Adrenal gland (tissue), 5 donors: ENCODE data around the gene ZDHHC17.
"Not testable (repeated sequence)": the region's sequence is repeated elsewhere in the genome, so short reads cannot be mapped to it uniquely, and the experiment has no call there.

Experiments
- POLR2A ChIP-seq, 2 donors: fragments of 450-650 bp; IDR thresholded peaks; one replicate each; pipeline ENCODE4 v1.6.1; 2017; ENCODE audit warnings: antibody characterized with exemption in 2 of 2, mild to moderate bottlenecking in 2 of 2, moderate library complexity in 1 of 2
- TF ChIP-seq, protein P1 (sequence below), 6 experiments: fragments of 450-650 bp in 4 of 6; fragments of 200-600 bp in 2 of 6; sonication (generic) in 1 of 6; IDR thresholded peaks; 1 replicate in 5 of 6; 2 replicates in 1 of 6; pipeline versions ENCODE4 v1.5.1 to v1.8.0; 2016 to 2021; ENCODE audit warnings: antibody characterized with exemption in 6 of 6, mild to moderate bottlenecking in 2 of 6, moderate library complexity in 1 of 6
- donor health status: DM: no; HTN: no; CAD: no.

GRCh38 chr12:76732188-76732587 is 31.7 kb upstream of the ZDHHC17 start:
- TF ChIP-seq, protein P1, sequence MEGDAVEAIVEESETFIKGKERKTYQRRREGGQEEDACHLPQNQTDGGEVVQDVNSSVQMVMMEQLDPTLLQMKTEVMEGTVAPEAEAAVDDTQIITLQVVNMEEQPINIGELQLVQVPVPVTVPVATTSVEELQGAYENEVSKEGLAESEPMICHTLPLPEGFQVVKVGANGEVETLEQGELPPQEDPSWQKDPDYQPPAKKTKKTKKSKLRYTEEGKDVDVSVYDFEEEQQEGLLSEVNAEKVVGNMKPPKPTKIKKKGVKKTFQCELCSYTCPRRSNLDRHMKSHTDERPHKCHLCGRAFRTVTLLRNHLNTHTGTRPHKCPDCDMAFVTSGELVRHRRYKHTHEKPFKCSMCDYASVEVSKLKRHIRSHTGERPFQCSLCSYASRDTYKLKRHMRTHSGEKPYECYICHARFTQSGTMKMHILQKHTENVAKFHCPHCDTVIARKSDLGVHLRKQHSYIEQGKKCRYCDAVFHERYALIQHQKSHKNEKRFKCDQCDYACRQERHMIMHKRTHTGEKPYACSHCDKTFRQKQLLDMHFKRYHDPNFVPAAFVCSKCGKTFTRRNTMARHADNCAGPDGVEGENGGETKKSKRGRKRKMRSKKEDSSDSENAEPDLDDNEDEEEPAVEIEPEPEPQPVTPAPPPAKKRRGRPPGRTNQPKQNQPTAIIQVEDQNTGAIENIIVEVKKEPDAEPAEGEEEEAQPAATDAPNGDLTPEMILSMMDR (IDR thresholded peaks at IDR 0.05) = not testable (repeated sequence)
- not testable (repeated sequence) for TF ChIP-seq POLR2A (IDR thresholded peaks at IDR 0.05)
